Activated T-cell treated with anti-CD3 and anti-CD28 coated beads for 48 hours (primary cell): ENCODE results near the gene RAB7B.

Experiments used
- DNase-seq: peaks from one replicate; pipeline ENCODE4 v3.0.0-alpha.2; 2020; ENCODE audit warnings: low read depth

Gene RAB7B

DNA sequence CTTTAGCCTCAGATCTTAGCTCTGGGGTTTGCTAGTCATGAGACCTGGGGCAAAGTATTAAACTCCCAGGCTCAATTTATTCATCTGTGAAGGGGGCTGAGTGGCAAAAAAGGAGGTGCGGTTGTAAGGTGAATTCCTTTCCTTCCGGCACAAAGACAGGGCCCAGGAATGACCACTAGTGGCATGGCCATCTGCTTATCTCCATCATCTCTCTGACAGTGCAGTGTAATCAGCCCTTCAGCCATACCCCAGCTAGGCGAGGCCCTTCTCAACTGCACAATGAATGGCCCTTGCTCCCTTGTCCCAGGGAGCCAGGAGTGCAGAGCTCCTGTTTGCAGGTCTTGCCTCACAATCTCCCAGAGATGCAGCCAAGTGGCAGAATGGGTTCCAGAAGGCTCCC, 54.3 kb downstream of the RAB7B start:
- no peak for DNase-seq

- no peak for DNase-seq
Observed at GRCh38 chr1:205948039-205948438, 55.2 kb downstream of the RAB7B start.

DNA sequence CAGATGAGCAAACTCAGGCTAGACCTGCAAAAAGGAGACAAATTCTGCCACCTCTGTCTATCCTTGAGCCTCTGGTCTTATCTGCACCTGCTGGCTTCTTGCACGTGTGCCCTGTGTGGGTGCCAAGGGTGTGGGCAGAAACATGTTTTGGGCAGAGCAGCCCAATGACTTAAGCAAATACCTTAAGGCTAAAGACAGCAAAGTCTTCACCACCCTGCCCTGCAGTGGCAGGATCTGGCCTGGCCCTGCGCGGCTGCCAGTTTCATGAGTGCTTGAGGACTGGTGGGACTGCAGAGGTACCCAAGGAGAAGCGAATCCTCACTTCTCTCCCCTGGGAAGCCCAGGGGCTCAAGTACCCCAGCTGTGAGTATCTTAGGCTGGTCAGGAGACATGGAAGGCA, 56.2 kb downstream of the RAB7B start:
- DNase-seq: no peak

GRCh38 chr1:205945069-205945468, 58.1 kb downstream of the RAB7B start:
- DNase-seq: no peak

GRCh38 chr1:205944525-205944924, 58.7 kb downstream of the RAB7B start:
- DNase-seq: no peak

DNA sequence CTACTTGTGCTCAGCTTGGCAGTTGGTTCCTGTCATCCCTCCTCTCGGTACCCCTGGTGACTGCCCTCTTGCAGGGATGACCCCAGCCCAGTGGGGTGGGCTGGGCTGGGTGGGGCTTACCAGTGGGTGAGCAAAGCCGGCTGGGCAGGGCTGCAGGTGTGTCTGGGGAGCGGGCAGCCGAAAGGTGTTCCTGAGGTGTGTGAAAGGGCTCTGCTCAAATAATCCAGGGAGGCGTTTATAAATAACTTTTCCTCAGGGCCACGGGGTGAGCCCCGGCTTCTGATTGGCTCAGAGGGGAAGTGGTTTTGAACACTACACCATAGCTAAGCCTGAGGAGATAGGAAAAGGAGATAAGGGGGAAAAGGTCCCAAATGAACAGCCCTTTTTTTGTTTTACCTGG, 60.0 kb downstream of the RAB7B start, which contains the start of gene SLC26A9:
SLC26A9 (minus strand) TSS at position 212 of the 400 bp plus-strand sequence. CDS start 7,636 bp downstream, outside the sequence.
- DNase-seq: no peak

- DNase-seq: no peak
Observed at GRCh38 chr1:205942631-205943159, 60.5 kb downstream of the RAB7B start.

- no peak for DNase-seq
Observed at GRCh38 chr1:205940710-205941109, 62.5 kb downstream of the RAB7B start.

DNA sequence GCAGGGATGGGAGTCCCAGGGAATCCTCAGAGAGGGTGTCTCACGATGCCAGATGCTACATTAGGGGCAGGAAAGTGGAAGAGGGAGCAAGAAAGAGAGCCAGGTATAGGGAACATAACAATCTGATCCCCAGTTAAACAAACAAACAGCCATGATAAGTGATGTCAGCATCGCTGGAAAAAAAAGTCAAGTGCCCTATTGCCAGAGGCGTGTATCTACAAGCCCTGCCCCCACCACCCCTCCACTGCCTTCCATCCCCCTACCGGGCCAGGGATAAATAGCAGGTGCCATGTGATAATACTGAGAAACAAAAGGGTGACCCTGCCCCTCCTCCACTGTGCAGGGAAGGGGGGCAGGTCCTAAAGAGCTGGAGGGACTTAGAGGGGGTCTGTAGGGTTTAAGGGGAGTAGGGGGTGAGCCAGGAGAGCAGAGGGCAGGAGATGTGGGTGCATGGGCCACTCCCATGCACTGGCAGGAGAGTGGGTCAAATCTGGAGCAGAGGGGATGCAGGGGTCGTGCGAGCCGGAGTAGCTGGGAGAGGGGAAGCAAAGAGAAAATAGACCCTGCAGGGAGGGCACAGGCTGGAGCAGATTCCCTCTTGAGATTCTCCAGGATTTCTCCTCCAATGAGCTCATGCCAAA, 63.4 kb downstream of the RAB7B start:
- peak; percentile 10 for DNase-seq

DNA sequence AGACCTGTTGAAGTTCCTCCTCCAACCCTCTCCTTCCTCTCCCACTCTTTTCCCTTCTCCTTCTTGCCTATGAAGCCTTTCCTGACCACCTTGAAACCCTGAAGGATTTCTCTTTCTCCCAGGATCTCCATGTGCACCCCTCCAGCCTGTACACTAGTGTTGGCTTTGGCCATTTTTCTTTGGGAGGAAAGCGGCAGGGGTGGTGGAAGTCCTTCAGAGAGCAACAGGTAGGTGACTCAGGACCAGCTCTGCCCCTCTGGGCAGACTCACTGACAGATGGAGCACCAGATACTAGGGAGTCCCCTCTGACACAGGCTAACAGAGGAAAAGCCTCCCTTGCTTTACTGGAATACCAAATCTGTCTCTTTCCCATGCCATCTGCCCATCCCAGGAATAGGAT, 64.5 kb downstream of the RAB7B start:
- no peak for DNase-seq

DNA sequence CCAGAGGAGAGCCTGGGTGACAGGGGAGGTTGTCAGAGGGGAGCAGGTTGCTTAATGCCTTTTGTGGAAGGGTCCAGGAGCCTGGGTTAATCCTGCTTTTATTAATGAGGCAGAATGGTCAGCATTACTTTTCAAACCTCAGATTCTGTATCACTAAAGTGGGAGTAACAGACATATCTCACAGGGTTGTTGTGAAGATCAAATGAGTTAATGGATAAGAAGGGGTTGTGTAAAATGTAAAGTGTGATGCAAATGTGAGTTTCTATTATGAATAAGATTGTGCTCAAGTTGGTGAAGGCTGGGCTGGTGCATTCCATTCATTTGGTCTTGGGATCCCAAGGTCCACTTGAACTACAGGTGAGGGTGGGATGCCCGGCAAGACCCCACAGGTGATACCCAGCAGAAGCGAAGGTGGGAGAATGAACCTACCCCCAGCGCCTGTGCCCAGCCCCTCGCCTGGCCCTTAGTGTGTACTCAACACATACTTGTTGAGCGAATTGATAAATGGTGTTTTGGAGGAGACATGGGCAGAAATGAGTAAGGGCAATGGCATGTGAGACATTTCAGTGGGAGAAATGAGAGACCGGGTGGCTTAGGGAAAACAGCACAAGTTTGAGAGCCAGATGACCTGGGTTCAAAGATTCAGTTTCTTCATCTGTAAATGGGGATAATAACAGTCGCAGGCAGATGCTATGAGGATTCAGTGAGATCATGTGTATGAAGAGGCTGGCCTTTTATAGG, 66.2 kb downstream of the RAB7B start:
- DNase-seq: no peak

GRCh38 chr1:205936311-205936710, 66.9 kb downstream of the RAB7B start:
- no peak for DNase-seq

DNA sequence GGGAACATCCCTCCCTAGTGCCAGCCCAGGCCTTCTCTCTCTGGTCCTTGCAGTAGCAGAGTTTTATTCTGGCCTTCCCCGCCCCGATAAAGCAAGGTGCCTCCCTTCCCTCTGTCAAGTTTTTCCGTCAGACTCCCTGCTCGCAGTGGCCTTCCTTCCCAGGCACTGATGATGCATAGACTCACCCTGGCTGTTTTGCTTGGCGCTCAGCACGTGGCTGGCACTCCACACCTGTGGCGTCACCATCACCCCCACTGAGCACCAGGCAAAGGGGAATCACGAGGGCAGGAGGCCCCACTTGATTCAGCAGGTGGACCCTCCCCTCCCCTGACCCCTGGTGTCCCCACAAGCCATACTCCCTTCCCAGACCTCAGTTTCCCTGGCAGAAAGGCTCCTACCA, 67.3 kb downstream of the RAB7B start:
- no peak for DNase-seq

DNA sequence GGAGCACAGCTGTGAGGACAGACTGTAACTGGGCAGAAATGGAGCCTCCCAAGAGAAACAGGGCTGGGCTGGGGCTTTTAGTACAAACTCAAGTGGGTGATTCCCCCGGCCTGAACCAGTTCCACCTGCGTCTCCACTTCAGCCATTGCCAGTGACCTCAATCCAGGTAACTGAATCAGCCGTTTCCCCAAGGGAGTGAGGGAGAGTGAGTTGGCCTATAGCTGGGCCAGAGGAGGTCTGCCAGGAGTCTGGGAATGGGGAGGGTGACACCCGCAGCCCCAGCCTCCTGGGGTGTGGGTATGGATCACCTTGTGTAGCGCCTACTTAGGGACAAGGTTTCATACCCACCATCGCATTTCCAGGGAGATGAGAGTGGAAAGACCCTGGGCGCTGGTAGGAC, 68.4 kb downstream of the RAB7B start:
- DNase-seq: no peak

- no peak for DNase-seq
Observed at GRCh38 chr1:205933671-205934618, 69.2 kb downstream of the RAB7B start.

DNA sequence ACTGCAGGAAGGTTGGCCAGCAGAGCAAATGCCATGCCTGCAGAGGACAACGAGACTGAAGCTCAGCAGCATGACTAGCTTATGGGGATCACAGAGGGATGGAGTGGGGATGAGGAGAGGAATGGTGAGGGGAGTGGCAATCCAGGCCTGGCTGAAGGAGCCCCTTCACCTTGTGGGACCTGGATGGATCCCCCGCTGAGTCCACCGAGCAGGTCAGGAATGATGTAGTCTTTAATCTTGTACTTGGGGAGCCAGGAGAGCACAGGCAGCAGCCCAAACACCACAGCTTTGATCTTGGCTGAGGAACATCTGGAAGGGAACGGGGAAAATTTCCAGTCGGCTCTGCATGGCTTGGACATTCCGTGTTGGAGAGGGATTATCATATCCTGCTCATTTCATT, 70.4 kb downstream of the RAB7B start:
- no peak for DNase-seq

- DNase-seq: no peak
Observed at GRCh38 chr1:205930799-205931281, 72.4 kb downstream of the RAB7B start.

GRCh38 chr1:205930195-205930577, 73.0 kb downstream of the RAB7B start:
- DNase-seq: no peak

- DNase-seq: no peak
Observed at GRCh38 chr1:205929496-205930194, 73.5 kb downstream of the RAB7B start.

GRCh38 chr1:205928317-205928716, 74.9 kb downstream of the RAB7B start:
- DNase-seq: no peak

DNA sequence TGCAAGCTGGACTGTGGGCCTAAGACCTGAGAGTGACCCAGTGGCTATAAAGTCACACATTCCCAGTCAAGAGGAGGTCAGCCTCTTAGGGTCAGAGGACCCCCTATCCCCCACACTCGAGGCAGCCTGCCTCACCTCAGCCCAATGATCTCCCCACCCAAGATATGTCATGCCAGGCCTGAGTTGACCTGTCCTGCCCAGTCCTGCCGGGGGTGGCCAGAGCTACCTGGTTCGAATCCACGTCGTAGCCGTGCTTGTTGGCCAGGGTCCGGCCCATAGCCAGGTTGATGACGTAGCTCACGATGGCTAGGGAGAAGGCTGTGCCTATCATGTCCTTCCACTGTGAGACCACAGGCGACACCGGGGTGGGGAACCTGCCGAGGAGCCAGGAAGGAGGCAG, 75.5 kb downstream of the RAB7B start:
- DNase-seq: no peak

- no peak for DNase-seq
Observed at GRCh38 chr1:205927247-205927646, 75.9 kb downstream of the RAB7B start.
